Prostate gland (tissue), 2 donors: ENCODE results near the gene SLC17A7. TPM values are rescaled to one million over a fixed set of nuclear protein-coding genes. Genes with fewer than 3 reads are reported as not detected.

Source experiments
- DNase-seq: peaks from one replicate; pipeline ENCODE4 v3.0.0-alpha.2; 2019; ENCODE audit warnings: low spot score
- H3K27ac ChIP-seq, 2 donors: fragments of 200-600 bp; sonication (generic); 2 replicates each; pipeline ENCODE4 v1.5.1; 2017 to 2019
- H3K27me3 ChIP-seq: fragments of 200-600 bp; sonication (generic); replicated peaks from 2 replicates; pipeline ENCODE4 v1.5.1; 2019; ENCODE audit not compliant: insufficient read depth
- H3K36me3 ChIP-seq, 2 donors: fragments of 200-600 bp; sonication (generic); 1 replicate in 1 of 2; 2 replicates in 1 of 2; pipeline versions ENCODE4 v1.5.1 to v1.8.1; 2017 to 2019
- H3K4me1 ChIP-seq: fragments of 200-600 bp; sonication (generic); replicated peaks from 2 replicates; pipeline ENCODE4 v1.5.1; 2019
- H3K4me3 ChIP-seq, 2 donors: fragments of 200-600 bp; sonication (generic); 2 replicates each; pipeline ENCODE4 v1.5.1; 2017 to 2019
- H3K9me3 ChIP-seq: fragments of 200-600 bp; sonication (generic); 2 replicates; pipeline ENCODE4 v1.5.1; 2017
- POLR2A ChIP-seq: fragments of 450-650 bp; IDR thresholded peaks from one replicate; pipeline ENCODE4 v1.6.1; 2016; ENCODE audit warnings: antibody characterized with exemption, mild to moderate bottlenecking
- POLR2AphosphoS5 ChIP-seq: sonication (generic); formaldehyde crosslinking; IDR thresholded peaks from one replicate; pipeline ENCODE4 v1.6.1; 2017; ENCODE audit warnings: antibody characterized with exemption
- WGBS: methylation state at CpG from one replicate; pipeline ENCODE4 v1.1.5; 2018; 5-methylcytosine and 5-hydroxymethylcytosine counted together
- intact Hi-C: fragments of 100-400 bp; cut with DNase I; formaldehyde crosslinking; loops from one replicate; pipeline ENCODE4 v1.14.2; 2022
- total RNA-seq, 2 donors: library from RNA; depleted of rRNA; stranded (reverse); fragments of >200 nt; gene quantifications; one replicate each; pipeline ENCODE4 v1.1.0, GENCODE V29; 2016
- TF ChIP-seq, protein P1 (sequence below), 4 experiments: fragments of 200-600 bp in 2 of 4; fragments of 450-650 bp in 2 of 4; sonication (generic) in 2 of 4; IDR thresholded peaks; 1 replicate in 3 of 4; 2 replicates in 1 of 4; pipeline ENCODE4 v1.5.1; 2016 to 2019; ENCODE audit warnings: antibody characterized with exemption in 4 of 4, mild to moderate bottlenecking in 2 of 4, moderate library complexity in 2 of 4

Gene SLC17A7
- total RNA-seq, 2 donors from 2014 or later = 0.09 to 0.40 TPM

DNA sequence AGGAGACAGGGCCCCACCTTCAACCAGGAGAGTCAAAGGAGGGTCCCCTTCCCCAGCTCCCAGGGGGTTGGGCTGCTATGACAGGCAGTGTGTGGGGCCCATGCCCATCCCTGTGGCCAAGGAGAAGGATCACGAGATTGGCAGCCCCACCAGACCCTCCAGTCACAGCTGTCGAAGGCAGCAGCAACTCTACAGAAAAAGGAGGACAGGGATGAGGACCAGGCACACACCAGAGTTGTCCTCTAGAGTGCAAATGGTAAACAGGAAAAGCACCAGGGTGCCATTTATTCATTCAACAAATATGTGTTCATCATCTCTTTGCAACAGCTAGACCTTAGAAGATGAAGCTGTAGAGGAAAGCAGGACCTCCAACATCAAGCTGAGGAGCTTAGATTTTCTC lies 22.2 kb downstream of the SLC17A7 start:
- peaks cover 5% of the 10 kb centered on the region for H3K4me1 ChIP-seq
- no peaks in the 10 kb centered on the region for H3K36me3 ChIP-seq
- no peaks in the 10 kb centered on the region for H3K9me3 ChIP-seq
- H3K4me3 ChIP-seq = no peak overlapping the region
- no peak for DNase-seq
- 72% methylated on average over 2 of the region's 2 CpGs for WGBS
- intact Hi-C loops = no loop called here
- peaks cover 40% of the 10 kb centered on the region for H3K27me3 ChIP-seq
- TF ChIP-seq POLR2AphosphoS5 (no peak), POLR2A (no peak)
- TF ChIP-seq, protein P1, sequence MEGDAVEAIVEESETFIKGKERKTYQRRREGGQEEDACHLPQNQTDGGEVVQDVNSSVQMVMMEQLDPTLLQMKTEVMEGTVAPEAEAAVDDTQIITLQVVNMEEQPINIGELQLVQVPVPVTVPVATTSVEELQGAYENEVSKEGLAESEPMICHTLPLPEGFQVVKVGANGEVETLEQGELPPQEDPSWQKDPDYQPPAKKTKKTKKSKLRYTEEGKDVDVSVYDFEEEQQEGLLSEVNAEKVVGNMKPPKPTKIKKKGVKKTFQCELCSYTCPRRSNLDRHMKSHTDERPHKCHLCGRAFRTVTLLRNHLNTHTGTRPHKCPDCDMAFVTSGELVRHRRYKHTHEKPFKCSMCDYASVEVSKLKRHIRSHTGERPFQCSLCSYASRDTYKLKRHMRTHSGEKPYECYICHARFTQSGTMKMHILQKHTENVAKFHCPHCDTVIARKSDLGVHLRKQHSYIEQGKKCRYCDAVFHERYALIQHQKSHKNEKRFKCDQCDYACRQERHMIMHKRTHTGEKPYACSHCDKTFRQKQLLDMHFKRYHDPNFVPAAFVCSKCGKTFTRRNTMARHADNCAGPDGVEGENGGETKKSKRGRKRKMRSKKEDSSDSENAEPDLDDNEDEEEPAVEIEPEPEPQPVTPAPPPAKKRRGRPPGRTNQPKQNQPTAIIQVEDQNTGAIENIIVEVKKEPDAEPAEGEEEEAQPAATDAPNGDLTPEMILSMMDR (IDR thresholded peaks at IDR 0.05) = no peak
- H3K27ac ChIP-seq = no peak overlapping the region

DNA sequence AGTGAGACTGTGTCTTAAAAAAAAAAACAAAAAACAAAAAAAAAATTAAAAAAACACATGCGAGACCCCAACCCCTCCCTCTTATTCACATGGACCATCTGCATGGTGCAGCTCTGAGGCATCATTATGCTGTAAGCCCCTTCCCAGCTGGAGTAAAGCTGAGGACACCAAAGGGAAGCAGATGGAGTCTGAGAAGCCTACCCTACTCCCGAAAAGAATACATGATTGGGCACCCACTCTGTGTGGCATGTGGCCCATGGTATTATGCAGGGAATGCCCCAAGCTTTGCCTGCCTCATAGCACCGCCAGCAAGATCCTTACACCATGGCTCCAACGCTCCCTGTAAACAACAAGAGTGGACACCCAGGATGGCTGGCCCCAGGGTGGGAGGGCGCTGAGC lies 22.8 kb downstream of the SLC17A7 start:
- no peak for DNase-seq
- H3K27me3 ChIP-seq = peaks cover 35% of the 10 kb centered on the region
- H3K4me1 ChIP-seq = peaks cover 5% of the 10 kb centered on the region
- H3K4me3 ChIP-seq = no peak overlapping the region
- no peak overlapping the region for H3K27ac ChIP-seq
- no peak for TF ChIP-seq POLR2AphosphoS5
- TF ChIP-seq POLR2A = no peak
- TF ChIP-seq, protein P1 (IDR thresholded peaks at IDR 0.05) = no peak
- no peaks in the 10 kb centered on the region for H3K9me3 ChIP-seq
- H3K36me3 ChIP-seq = no peaks in the 10 kb centered on the region
- 72% methylated on average over 5 of the region's 5 CpGs for WGBS
- intact Hi-C loops = no loop called here

DNA sequence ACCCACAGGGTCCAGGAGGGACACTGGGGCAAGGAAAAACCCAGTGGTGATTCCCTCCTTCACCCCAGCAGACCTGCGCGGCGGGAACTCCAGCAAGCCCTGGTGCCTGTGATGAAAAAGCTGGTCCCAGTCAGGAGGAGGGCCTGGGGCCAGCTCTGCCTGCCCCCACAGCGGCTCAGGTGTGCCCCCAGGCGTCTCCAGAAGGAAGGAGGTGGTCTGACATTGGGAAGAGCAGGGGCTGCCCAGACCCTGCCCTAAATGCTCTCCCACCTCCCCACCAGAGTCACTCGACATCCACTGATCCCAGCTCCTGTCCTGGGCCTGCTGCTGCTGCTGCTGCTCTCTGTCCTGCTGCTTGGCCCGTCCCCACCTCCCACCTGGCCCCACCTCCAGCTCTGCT lies 24.2 kb downstream of the SLC17A7 start:
- DNase-seq = no peak
- Histone ChIP-seq H3K9me3 (no peaks in the 10 kb centered on the region), H3K27ac (no peak overlapping the region), H3K4me3 (no peak overlapping the region), H3K27me3 (peaks cover 20% of the 10 kb centered on the region), H3K36me3 (no peaks in the 10 kb centered on the region), H3K4me1 (no peaks in the 10 kb centered on the region)
- 33% methylated on average over 7 of the region's 7 CpGs for WGBS
- intact Hi-C loops = no loop called here
- TF ChIP-seq POLR2AphosphoS5 = no peak
- TF ChIP-seq POLR2A = no peak
- TF ChIP-seq, protein P1 (IDR thresholded peaks at IDR 0.05) = no peak

DNA sequence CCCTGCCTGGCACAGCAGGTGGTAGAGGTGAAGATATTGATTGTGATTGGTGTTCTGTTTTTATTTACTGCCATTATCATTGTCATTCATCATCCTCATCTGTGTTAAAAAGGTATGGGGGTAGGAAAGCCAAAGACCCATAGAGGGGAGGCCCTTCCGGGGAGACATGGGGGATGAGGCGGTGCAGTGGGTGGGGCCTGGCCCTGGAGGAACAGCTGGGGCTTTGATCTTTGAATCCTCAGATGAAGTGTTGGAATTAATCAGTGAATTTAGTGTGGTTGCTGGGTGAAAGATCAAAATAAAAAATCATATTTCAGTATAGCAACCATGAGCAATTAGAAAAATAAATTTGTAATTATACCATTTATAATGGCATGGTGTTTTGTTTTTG lies 25.5 kb downstream of the SLC17A7 start:
- 81% methylated on average over 2 of the region's 2 CpGs for WGBS
- no peaks in the 10 kb centered on the region for H3K9me3 ChIP-seq
- TF ChIP-seq POLR2AphosphoS5 (no peak), POLR2A (no peak)
- TF ChIP-seq, protein P1 (IDR thresholded peaks at IDR 0.05) = no peak
- intact Hi-C loops = no loop called here
- peaks cover 13% of the 10 kb centered on the region for H3K27me3 ChIP-seq
- no peaks in the 10 kb centered on the region for H3K36me3 ChIP-seq
- no peak for DNase-seq
- H3K4me1 ChIP-seq = no peaks in the 10 kb centered on the region
- no peak overlapping the region for H3K27ac ChIP-seq
- H3K4me3 ChIP-seq = no peak overlapping the region

DNA sequence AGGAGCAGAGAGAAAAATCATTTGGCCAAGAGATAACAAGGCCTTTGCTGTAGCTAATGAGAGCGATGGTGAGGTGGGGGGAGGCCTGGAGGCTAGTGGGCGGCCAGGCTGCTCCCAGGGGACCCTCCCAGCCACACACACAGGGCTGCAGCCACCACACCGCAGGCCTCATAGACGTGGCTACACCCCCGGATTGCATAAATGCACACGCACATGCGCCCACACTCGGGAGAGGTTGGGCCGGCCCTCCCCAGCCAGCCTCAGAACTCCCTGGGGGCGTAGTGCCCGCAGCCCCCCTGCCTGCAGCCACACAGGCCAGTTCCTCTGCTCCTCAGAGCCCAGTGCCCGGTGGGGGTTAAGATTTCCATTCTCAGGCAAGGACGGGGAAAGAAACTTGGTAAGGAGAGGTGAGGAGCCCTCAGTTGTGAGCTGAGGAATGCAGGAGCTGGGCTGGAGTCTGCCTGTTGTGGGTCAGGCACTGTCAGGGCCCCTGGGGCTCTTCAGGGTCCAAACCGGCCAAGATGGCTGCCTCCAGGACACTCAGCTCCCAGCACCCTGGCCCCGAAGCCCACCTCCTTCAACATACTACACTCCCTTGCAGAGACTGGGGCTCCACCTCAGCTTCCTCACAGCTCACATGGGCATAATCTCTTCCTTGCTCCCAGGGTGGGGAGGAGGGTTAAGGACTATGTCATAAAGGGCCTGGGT lies 26.1 kb downstream of the SLC17A7 start:
- peaks cover 8% of the 10 kb centered on the region for H3K27me3 ChIP-seq
- no peaks in the 10 kb centered on the region for H3K36me3 ChIP-seq
- intact Hi-C loops = no loop called here
- H3K4me3 ChIP-seq = no peak overlapping the region
- WGBS = 60% methylated on average over 15 of the region's 15 CpGs
- H3K27ac ChIP-seq = no peak overlapping the region
- TF ChIP-seq POLR2AphosphoS5 (no peak), POLR2A (no peak)
- TF ChIP-seq, protein P1 (IDR thresholded peaks at IDR 0.05) = no peak
- H3K9me3 ChIP-seq = no peaks in the 10 kb centered on the region
- no peaks in the 10 kb centered on the region for H3K4me1 ChIP-seq
- no peak for DNase-seq
